Suppressor macrophage treated with lipopolysaccharide for 1 hour (primary cell): ENCODE data around the gene KIFAP3.
A peak's percentile ranks its signal among the peaks of the same experiment; 100 is the strongest.
"Not testable (repeated sequence)": the region's sequence is repeated elsewhere in the genome, so short reads cannot be mapped to it uniquely, and the experiment has no call there.

ENCODE experiments used
- DNase-seq, 3 donors: peaks; one replicate each; pipeline ENCODE4 v3.0.0-alpha.2; 2020 to 2022

The KIFAP3 gene

DNA sequence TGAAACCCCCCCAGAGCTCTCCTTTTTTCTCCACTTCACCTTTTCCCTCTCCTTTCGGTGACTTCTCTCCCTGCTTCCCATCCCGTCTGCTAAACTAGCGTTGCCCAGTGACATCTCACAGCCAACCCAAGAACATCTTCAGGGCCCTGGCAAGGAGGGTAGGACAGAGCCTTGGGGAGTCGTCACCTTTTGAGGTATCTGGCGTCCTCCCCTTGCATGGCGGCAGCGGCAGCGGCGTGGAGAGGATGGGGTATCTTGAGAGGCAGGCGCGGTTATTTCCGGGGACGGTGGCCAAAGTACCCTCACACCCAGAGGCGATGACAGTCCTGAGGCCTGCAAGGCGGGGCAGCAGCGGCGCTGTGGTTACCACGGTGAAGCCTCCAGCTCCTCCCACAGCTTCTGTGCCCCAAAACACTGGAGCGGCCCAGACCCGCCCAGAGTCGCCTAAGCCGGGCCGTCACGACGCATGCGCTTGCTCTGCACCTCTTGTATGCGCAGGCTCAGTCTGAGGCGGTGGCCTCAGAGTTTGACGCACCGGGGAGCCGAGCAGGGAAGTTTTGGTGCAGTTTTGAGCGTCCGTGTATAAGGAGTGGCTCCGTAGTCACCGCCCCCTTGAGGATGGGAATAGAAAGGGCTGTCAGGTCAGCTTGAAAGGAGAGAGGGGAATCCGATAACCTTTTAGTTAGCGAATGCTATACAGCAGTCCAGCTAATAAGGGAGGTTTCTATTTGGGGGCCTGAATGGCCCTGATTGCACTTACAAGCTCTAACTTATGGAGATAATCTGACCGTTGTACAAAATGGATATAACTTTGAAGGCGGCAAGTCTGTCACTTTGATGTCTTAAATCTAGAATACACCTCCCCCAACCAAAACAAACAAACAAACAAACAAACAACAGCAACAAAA is at the start of gene KIFAP3:
Gene KIFAP3 (minus strand): TSS at position 446 of the 908 bp plus-strand sequence. CDS start 228 bp downstream, at position 218.
- DNase-seq: peak; percentile 98 to 99 (median 99)

DNA sequence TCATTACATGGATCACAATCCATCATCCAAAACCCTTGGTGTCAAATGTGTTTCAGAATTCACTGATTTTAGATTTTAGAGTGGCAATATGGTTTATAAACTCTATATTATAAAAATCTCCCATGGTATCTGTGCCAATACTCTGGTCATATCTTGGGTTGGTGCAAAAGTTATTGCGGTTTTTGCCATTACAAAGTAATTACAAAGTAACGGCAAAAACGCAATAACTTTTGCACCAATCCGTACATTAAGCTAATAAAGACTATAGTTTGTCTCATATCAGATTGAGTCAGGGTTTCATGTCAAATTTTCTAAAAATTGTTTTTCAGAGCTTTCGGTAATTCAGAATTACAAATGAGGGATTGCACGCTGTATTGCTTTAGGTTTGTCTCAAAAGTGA is 47.9 kb upstream of the KIFAP3 start:
- DNase-seq: no peak

- DNase-seq: no peak
These were observed 40.4 kb upstream of the KIFAP3 start for GRCh38 chr1:170114906-170115305.

DNA sequence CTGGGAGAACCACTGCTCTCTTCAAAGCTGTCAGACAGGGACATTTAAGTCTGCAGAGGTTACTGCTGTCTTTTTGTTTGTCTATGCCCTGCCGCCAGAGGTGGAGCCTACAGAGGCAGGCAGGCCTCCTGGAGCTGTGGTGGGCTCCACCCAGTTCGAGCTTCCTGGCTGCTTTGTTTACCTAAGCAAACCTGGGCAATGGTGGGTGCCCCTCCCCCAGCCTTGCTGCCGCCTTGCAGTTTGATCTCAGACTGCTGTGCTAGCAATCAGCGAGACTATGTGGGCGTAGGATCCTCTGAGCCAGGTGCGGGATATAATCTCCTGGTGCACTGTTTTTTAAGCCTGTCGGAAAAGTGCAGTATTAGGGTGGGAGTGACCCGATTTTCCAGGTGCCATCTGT is 38.6 kb upstream of the KIFAP3 start:
- not testable (repeated sequence) for DNase-seq

DNA sequence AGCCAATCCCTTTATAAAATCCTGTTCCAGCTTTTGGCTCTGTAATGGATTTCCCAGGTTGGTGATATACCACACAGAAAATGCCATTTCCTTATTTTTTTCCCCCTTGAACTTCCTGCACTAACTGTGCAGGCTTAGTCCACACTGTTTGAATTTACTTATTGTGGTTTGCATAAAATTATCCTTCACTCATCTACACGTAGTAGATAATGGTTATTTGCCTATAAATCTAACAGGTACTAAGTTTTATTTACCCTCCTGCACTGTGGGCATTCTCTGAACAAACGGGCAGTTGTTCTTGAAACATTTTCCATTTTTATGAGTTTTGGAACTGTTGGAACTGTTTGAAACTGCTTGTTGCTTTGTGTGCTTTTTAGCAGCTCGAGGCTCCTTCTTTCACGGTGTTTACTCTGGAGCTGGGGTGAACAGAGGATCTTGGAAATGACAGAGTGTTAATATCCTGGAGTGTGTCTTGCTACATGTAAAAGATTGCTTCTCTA is 23.0 kb upstream of the KIFAP3 start:
- DNase-seq: no peak

DNA sequence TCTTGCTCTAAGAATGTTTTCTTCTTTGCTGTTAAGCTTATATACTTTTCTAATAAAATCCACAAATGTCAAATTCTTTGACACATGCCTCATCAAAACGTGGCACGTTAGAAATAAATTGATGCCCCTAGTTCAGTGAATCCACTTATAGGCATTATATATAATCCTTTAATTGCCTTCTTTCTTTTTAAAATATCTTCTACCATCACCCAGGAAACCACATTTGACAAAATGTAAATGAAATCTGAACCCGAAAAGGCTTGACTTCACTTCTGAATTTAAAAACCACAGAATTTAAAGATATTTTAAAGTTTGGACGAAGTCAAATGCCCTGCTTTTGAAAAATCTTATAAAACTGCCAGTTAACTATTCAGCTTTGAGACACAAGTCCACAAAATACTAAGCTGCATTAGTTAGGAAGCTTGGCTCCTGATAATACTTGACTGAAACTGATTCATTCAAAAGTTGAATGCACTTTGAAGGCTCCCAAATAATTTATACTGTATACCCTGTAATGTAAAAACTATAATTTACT is 22.4 kb upstream of the KIFAP3 start:
- no peak for DNase-seq

DNA sequence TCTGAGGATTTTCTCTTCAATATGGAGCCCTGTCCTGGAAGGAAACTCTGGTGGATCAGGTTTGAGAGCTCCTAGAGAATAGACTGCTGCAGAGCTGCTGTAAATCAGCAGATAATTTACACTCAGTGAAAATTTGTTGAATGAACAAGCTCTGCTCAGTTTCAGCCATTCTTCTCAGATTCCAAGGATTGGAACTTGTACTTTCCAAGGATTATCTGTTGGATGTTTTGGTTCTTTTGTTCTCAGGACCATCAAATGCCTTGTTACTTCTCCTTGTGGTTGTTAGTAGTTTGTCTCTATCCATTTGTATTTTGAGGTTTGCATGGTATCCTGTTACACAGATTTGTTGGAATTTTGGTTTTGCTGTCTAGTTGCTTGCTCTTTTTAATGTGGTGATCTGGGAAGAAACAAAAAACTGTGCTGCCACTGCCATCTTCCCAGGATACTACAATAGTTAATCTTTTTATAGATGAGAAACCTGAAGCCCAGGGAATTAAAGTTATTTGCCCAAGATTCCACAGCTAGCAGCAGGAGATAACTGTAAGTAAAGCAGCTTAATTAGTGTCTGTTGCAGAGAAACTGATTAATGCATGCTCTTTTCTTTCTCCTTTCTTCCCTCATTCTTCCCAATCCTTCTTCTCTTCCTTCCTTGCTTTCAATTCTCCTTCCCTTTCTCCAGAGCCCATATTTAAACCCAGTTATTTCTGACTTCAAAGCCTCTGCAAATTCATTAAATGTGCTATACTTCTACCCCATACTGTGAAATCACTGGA is 21.7 kb upstream of the KIFAP3 start:
- DNase-seq: no peak

GRCh38 chr1:170094697-170095616 is 20.5 kb upstream of the KIFAP3 start:
- DNase-seq: not testable (repeated sequence)

DNA sequence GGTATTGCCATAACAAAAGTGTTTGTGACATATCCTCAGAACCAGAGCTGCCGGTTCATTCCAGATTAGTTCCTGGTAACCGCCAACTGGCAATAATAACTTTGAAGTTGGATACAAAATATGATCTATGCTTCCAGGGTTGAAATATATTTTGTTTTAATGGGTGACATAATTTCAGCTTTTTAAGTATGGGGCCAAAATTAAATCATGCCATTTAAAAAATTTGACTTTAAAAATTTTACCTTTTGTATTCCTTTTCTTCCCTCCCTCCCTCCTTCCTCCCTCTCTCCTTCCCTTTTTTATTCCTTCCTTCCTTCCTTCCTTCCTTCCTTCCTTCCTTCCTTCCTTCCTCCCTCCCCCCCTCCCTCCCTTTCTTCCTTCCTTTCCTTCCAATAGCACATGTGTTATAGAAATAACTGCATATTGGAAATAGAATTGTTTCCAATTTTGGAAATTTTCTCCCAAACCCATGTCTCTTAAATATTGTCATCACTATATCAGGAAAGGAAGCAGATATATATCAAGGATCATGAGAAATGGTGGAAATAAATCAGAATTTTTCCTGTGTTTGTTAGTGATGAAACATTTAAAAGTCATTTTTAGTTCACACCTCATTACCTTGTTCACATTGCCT is 12.0 kb upstream of the KIFAP3 start:
- DNase-seq: no peak

DNA sequence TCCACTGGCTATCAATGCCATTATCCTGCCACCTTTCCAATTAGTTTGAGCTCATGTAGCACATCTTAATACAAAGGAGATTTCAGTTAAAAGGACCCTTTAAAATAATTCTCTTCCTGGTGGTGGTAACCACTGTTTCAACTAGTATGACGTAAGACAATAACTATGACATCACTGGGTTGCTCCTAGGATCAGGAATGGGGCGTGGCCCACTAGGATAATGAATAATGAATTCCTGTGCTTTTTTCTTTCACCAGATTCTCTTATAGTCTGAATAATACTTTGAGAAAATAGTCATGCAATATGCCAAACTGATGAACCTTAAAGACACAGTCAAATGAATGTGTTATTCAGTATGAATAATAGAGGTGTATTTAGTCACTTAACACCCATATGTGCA is 10.6 kb upstream of the KIFAP3 start:
- DNase-seq: no peak

DNA sequence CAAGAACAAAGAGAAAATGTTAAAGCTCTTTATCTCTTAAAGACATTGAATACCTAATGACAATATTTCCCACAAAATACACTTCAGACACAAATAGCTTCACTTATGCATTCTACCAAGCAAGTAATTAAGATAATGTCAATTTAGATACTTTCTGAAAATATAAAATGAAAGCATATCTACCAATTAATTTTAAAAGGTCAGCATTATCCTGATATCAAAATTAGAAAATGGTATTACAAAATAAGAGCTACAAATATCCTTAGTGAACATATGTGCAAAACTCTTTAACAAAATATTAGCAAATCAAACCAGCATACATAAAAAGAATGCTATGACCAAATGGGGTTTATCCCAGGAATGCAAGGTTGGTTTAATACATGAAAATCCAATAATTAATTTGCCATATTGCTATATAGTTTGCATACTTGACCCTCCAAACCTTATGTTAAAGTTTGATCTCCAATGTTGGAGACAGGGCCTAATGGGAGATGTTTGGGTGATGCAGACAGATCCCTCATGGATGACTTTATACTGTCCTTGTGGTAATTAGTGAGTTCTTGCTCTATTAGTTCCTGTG is 4.2 kb upstream of the KIFAP3 start:
- DNase-seq: no peak

DNA sequence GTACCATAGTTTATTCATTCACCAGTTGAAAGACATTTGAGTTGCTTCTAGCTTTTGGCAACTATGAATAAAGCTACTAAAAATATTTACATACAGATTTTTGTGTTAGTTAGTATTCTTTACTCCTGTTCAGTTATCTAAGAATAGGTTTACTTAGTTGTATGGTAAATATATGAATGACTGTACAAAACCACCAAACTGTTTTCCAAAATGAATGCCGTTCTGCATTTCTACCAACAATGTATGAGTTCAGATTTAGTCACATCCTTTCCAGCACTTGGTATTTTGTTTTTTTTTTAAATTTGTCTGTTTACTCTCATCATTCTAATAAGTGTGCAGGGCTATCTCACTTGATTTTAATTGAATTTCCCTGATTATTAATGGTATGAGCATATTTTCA is 3.4 kb upstream of the KIFAP3 start:
- DNase-seq: no peak

DNA sequence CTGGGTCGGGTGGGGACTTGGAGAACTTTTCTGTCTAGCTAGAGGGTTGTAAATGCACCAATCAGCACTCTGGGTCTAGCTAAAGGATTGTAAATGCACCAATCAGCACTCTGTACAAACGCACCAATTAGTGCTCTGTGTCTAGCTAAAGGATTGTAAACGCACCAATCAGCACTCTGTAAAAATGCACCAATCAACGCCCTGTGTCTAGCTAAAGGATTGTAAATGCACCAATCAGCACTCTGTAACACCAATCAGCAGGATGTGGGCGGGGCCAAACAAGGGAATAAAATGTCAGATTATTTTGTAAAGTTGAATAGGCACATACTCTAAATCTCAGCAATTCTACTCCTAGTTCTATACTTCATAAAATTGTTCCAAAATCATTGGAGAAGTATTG is 2.5 kb upstream of the KIFAP3 start:
- not testable (repeated sequence) for DNase-seq

GRCh38 chr1:170076199-170076598 is 1.7 kb upstream of the KIFAP3 start:
- DNase-seq: no peak

DNA sequence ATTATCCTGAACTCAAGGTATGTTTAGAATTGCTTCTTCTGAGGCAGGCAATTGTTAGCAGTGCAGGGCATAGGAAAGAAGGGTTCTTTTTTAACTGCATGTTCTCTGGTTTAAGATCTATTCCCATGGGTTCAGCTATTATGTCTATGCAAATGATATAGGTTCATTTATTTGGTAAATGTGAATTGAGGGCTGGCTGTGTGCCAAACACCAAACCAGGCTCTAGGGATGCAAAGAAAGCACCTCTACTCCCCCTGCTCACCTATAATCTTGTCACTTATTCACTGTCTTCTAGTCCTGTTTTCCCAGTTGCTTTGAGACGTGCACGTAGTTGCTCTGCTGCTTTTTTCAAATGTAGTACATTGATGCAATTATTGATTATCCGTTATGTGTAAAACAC is 691 bp upstream of the KIFAP3 start:
- no peak for DNase-seq

DNA sequence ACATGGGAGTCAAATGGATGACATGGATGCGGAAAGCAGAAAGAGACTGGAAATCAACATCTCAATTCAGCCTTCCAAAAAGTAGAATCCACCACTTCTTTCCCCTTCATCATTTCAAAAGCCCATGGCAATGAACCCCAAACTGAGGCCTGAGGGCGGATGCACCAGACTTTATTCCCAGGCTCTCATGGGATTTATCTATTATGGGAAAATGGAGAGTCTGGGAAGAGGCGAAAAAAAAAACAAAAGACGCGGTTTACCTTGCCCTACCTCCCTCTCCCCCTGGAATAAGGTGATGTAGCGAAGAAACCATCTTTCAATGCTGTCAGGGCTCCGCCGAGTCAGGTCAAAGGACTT is 624 bp downstream of the KIFAP3 start:
- DNase-seq: no peak

DNA sequence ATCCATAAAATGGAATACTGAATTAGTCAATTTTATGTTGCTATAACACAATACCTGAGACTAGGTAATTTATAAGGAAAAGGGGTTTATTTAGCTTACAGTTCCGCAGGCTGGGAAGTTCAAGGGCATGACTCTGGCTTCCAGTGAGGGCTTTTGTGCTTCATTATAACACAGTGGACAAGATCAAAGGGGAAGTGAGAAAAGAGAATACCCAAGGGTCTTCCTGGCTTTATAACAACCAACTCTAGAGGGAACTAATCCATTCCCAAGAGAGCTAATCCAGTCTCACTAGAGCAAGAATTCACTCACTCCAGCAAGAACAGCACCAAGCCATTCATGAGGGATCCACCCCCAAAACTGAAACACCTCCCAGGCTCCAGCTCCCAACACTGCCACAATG is 3.1 kb downstream of the KIFAP3 start:
- no peak for DNase-seq

- DNase-seq: no peak
These were observed 5.6 kb downstream of the KIFAP3 start for GRCh38 chr1:170068923-170069322.

GRCh38 chr1:170067253-170067819 is 7.2 kb downstream of the KIFAP3 start:
- no peak for DNase-seq

GRCh38 chr1:170064821-170065220 is 9.7 kb downstream of the KIFAP3 start:
- no peak for DNase-seq

GRCh38 chr1:170063109-170063826 is 11.2 kb downstream of the KIFAP3 start:
- DNase-seq: no peak
